HL-60 (cell line): ENCODE measurements around the gene OR10C1.

Experiments
- SPI1 ChIP-seq: IDR thresholded peaks from 2 replicates; pipeline ENCODE4 v1.6.1; 2012; ENCODE audit warnings: low read depth, mild to moderate bottlenecking, borderline replicate concordance
- TF ChIP-seq, protein P1 (sequence below): IDR thresholded peaks from one replicate; pipeline ENCODE4 v1.5.1; 2011; ENCODE audit warnings: low read length, control low read depth, inconsistent platforms; ENCODE audit not compliant: insufficient read depth

GRCh38 chr6:29462022-29462421 is 22.9 kb downstream of the OR10C1 start:
- TF ChIP-seq, protein P1, sequence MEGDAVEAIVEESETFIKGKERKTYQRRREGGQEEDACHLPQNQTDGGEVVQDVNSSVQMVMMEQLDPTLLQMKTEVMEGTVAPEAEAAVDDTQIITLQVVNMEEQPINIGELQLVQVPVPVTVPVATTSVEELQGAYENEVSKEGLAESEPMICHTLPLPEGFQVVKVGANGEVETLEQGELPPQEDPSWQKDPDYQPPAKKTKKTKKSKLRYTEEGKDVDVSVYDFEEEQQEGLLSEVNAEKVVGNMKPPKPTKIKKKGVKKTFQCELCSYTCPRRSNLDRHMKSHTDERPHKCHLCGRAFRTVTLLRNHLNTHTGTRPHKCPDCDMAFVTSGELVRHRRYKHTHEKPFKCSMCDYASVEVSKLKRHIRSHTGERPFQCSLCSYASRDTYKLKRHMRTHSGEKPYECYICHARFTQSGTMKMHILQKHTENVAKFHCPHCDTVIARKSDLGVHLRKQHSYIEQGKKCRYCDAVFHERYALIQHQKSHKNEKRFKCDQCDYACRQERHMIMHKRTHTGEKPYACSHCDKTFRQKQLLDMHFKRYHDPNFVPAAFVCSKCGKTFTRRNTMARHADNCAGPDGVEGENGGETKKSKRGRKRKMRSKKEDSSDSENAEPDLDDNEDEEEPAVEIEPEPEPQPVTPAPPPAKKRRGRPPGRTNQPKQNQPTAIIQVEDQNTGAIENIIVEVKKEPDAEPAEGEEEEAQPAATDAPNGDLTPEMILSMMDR = no peak
- no peak for TF ChIP-seq SPI1
